Stimulated activated CD4-positive, alpha-beta T cell treated with anti-CD3 and anti-CD28 coated beads, Interleukin-1b, Interleukin-23, amount 100 ng/mL, for 1 hour (primary cell): Measurements from ENCODE around the gene OR2T6.
"Not testable (repeated sequence)": the region's sequence is repeated elsewhere in the genome, so short reads cannot be mapped to it uniquely, and the experiment has no call there.

Source experiments
- DNase-seq, 2 donors: peaks; one replicate each; pipeline ENCODE4 v3.0.0-alpha.2; 2020; ENCODE audit warnings: low read depth in 2 of 2

OR2T6 gene

GRCh38 chr1:248433811-248434415 is 58.4 kb downstream of the OR2T6 start:
- DNase-seq = not testable (repeated sequence)

DNA sequence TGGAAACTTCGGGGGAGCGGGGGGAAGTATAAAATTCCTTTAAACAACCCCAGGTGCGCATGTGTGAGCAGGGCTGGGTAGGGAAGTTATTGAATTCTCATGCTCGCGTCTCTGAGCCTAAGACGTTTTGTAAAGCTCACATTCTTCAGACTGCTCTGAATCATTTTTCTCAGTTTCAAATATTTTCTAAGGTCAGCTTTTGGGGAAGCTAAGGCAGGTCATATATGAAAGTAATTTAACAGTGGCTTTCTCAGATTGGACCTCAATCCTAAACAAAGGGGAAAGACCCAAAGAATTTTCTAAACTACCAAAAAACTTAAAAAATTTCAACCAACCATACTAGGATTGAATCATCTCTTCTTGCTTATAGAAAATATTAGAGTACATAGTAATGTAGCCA is 59.4 kb downstream of the OR2T6 start:
- DNase-seq = not testable (repeated sequence)

GRCh38 chr1:248436303-248436702 is 60.8 kb downstream of the OR2T6 start:
- not testable (repeated sequence) for DNase-seq

DNA sequence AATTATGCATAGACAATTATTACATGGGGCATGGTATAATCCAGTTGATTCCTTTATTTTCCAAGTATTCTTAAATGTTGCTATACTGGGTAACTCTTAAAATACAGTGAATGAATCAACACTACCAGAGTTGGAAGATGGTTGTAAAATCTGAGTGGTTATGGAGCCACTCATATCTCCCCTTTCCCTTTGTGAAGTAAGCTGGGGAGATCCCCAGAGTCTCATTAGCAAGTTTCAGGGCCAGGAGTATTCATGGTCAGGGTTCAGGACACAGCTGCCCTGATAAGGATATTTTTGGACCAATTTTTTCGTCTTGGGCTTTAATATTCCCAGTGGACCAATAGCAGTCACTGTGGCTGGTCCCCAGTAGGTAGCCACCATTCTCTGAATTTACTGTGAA is 63.1 kb downstream of the OR2T6 start:
- DNase-seq = not testable (repeated sequence)

DNA sequence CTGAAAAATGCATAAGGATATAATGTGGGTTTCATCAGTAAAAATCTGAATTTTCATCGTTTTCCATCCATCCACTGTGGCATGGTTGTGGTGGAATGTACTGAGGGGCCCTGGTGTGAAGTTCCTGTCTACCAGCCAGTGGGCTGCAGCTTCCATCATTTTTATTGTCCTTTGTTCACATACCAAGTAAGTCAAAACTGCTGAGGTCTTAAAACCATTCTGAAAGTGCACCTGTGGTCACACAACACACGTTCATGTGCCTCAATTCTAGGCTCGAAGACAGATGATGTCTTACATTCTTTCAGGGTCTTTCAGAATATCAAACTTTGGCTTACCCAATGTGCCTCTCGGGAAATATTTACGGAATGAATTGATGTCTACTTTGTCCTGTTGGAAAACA is 63.7 kb downstream of the OR2T6 start:
- DNase-seq = not testable (repeated sequence)
